Lung (tissue), 12 donors: ENCODE results near the gene ALLC. TPM values are rescaled to one million over a fixed set of nuclear protein-coding genes. Genes with fewer than 3 reads are reported as not detected.

Experiments used
- ATAC-seq: fragments of 200-7000 bp; cut with Tn5 transposase; one replicate; pipeline ENCODE4 v1.9.1; 2020; ENCODE audit warnings: moderate number of reproducible peaks; ENCODE audit not compliant: insufficient read depth, low FRiP score
- DNase-seq, 3 donors: peaks; one replicate each; pipeline ENCODE4 v3.0.0-alpha.2; 2013 to 2017
- H3K27ac ChIP-seq, 2 donors: one replicate each; pipeline ENCODE4 v1.5.1; 2013; ENCODE audit warnings: mild to moderate bottlenecking in 2 of 2, moderate library complexity in 2 of 2, control low read depth in 1 of 2, inconsistent platforms in 1 of 2, low read depth in 1 of 2, low read length in 1 of 2
- H3K27me3 ChIP-seq, 3 donors: one replicate each; pipeline ENCODE4 v1.5.1; 2013; ENCODE audit warnings: low read length in 2 of 3; ENCODE audit not compliant: control insufficient read depth in 3 of 3, insufficient read depth in 3 of 3
- H3K36me3 ChIP-seq, 4 donors: one replicate each; pipeline ENCODE4 v1.5.1; 2013; ENCODE audit warnings: low read length in 4 of 4, mild to moderate bottlenecking in 1 of 4, moderate library complexity in 1 of 4; ENCODE audit not compliant: control insufficient read depth in 4 of 4, insufficient read depth in 4 of 4
- H3K4me1 ChIP-seq, 5 donors: one replicate each; pipeline ENCODE4 v1.5.1; 2013; ENCODE audit warnings: low read length in 5 of 5, mild to moderate bottlenecking in 2 of 5, moderate library complexity in 1 of 5; ENCODE audit not compliant: control insufficient read depth in 5 of 5, insufficient read depth in 5 of 5
- H3K4me3 ChIP-seq: one replicate; pipeline ENCODE4 v1.5.1; 2013; ENCODE audit warnings: mild to moderate bottlenecking, control low read depth, moderate library complexity
- H3K9ac ChIP-seq, 2 donors: one replicate each; pipeline ENCODE4 v1.5.1; 2013; ENCODE audit warnings: low read length in 2 of 2, control low read depth in 1 of 2; ENCODE audit not compliant: insufficient read depth in 1 of 2
- H3K9me3 ChIP-seq, 4 donors: one replicate each; pipeline ENCODE4 v1.5.1; 2013; ENCODE audit warnings: low read length in 3 of 4, mild to moderate bottlenecking in 1 of 4, moderate library complexity in 1 of 4; ENCODE audit not compliant: control insufficient read depth in 4 of 4, insufficient read depth in 3 of 4
- WGBS, 2 donors: extraction: QIAGEN DNeasy Blood & Tissue Kit; methylation state at CpG; one replicate each; pipeline ENCODE4 v1.1.7; 2013; 5-methylcytosine and 5-hydroxymethylcytosine counted together
- polyA plus RNA-seq, 2 donors: library from polyadenylated mRNA; stranded (reverse); fragments of 200-250 nt; gene quantifications; one replicate each; pipeline ENCODE4 v1.2.1, GENCODE V29; 2013
- total RNA-seq, 2 donors: library from RNA; depleted of rRNA in 1 of 2; stranded (reverse); fragments of >200 nt in 1 of 2; gene quantifications; one replicate each; pipeline ENCODE4 v1.2.1, GENCODE V29; 2014 to 2021
- TF ChIP-seq, protein P1 (sequence below): IDR thresholded peaks from 2 replicates; pipeline ENCODE4 v1.5.1; 2012; ENCODE audit warnings: mild to moderate bottlenecking; ENCODE audit errors: control extremely low read depth, extremely low read depth
- donor health status: control.
- donor health status: control.
- donor health status: Bipolar disorder and iron deficiency.
- donor health status: healthy.
- donor health status: DM: yes; HTN: yes; CAD: no.

Gene ALLC
- total and polyA plus RNA-seq, 4 donors: 0.06 TPM; not detected in 3

- H3K9me3 ChIP-seq: no peaks in the 10 kb centered on the region
- no peaks in the 10 kb centered on the region for H3K27me3 ChIP-seq
- H3K36me3 ChIP-seq: no peaks in the 10 kb centered on the region
- 95% methylated on average over 20 of the region's 20 CpGs for WGBS, 2 donors
- ATAC-seq: no peak
- TF ChIP-seq, protein P1, sequence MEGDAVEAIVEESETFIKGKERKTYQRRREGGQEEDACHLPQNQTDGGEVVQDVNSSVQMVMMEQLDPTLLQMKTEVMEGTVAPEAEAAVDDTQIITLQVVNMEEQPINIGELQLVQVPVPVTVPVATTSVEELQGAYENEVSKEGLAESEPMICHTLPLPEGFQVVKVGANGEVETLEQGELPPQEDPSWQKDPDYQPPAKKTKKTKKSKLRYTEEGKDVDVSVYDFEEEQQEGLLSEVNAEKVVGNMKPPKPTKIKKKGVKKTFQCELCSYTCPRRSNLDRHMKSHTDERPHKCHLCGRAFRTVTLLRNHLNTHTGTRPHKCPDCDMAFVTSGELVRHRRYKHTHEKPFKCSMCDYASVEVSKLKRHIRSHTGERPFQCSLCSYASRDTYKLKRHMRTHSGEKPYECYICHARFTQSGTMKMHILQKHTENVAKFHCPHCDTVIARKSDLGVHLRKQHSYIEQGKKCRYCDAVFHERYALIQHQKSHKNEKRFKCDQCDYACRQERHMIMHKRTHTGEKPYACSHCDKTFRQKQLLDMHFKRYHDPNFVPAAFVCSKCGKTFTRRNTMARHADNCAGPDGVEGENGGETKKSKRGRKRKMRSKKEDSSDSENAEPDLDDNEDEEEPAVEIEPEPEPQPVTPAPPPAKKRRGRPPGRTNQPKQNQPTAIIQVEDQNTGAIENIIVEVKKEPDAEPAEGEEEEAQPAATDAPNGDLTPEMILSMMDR: no peak
- peaks cover 0 to 24% (median 2%) of the 10 kb centered on the region in 5 donors for H3K4me1 ChIP-seq
- no peak overlapping the region for H3K27ac ChIP-seq
- H3K9ac ChIP-seq: no peak overlapping the region
- no peak for DNase-seq
- no peak overlapping the region for H3K4me3 ChIP-seq
These were observed 9.3 kb upstream of the ALLC start for GRCh38 chr2:3648652-3649177.

DNA sequence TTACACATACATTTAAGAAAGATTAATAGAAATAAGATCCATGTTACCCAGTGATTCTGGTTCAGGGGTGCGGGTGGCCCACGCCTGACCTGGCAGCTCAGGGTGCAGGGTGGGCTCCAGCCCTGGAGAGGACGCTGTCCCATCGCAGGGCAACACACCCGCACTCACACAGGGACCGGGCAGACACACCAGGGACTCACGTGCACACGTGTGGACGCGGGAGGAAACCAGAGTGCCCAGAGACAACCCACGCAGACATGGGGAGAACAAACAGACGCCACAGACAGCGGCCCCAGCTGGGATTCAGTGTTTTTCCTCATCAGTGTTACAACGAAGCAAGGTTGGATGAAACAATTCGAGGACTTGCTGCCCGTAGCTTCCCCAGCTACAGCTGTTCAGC, 8.4 kb upstream of the ALLC start:
- TF ChIP-seq, protein P1: no peak
- H3K4me1 ChIP-seq: peaks cover 0 to 24% (median 2%) of the 10 kb centered on the region in 5 donors
- no peaks in the 10 kb centered on the region for H3K36me3 ChIP-seq
- no peak overlapping the region for H3K9ac ChIP-seq
- H3K9me3 ChIP-seq: no peaks in the 10 kb centered on the region
- DNase-seq (no peak), ATAC-seq (no peak)
- no peak overlapping the region for H3K4me3 ChIP-seq
- H3K27ac ChIP-seq: no peak overlapping the region
- no peaks in the 10 kb centered on the region for H3K27me3 ChIP-seq
- WGBS, 2 donors: 86 to 90% methylated on average over 16 of the region's 16 CpGs

- 75 to 80% methylated on average over 20 of the region's 20 CpGs for WGBS, 2 donors
- Histone ChIP-seq H3K27me3 (no peaks in the 10 kb centered on the region), H3K9ac (no peak overlapping the region), H3K27ac (no peak overlapping the region), H3K4me3 (no peak overlapping the region), H3K36me3 (no peaks in the 10 kb centered on the region), H3K4me1 (peaks cover 0 to 24% (median 2%) of the 10 kb centered on the region in 5 donors), H3K9me3 (no peaks in the 10 kb centered on the region)
- TF ChIP-seq, protein P1: no peak
- DNase-seq (no peak), ATAC-seq (no peak)
These were observed 7.7 kb upstream of the ALLC start for GRCh38 chr2:3650140-3650920.
